22Rv1 (cell line): ENCODE results near the gene MYO18B.

Source experiments
- H3K27ac ChIP-seq: fragments of 450-650 bp; 2 replicates; pipeline ENCODE4 v1.5.1; 2017
- ZFX ChIP-seq: fragments of 450-650 bp; IDR thresholded peaks from 2 replicates; pipeline ENCODE4 v1.6.1; 2017; ENCODE audit warnings: antibody characterized with exemption, borderline replicate concordance
- TF ChIP-seq, protein P1 (sequence below): fragments of 450-650 bp; IDR thresholded peaks from 2 replicates; pipeline ENCODE4 v1.5.1; 2017; ENCODE audit warnings: mild to moderate bottlenecking

The MYO18B gene

DNA sequence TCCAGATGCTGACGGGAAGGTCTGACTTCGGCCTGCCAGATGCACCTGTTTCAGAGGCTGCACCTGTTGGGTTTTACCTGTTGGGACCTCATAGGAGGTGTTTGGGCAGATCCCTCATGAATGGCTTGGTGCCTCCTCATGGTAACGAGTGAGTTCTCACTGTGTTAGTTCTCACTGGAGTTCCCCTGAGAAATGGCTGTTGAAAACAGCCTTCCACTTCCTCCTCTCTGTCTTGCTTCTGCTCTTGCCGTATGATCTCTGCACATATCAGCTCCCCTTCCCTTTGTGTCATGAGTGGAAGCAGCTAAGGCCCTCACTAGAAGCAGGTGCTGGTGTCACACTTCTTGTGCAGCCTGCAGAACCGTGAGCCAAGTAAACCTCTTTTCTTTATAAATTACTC lies 219.7 kb downstream of the MYO18B start:
- H3K27ac ChIP-seq = no peak overlapping the region
- TF ChIP-seq ZFX = no peak
- TF ChIP-seq, protein P1, sequence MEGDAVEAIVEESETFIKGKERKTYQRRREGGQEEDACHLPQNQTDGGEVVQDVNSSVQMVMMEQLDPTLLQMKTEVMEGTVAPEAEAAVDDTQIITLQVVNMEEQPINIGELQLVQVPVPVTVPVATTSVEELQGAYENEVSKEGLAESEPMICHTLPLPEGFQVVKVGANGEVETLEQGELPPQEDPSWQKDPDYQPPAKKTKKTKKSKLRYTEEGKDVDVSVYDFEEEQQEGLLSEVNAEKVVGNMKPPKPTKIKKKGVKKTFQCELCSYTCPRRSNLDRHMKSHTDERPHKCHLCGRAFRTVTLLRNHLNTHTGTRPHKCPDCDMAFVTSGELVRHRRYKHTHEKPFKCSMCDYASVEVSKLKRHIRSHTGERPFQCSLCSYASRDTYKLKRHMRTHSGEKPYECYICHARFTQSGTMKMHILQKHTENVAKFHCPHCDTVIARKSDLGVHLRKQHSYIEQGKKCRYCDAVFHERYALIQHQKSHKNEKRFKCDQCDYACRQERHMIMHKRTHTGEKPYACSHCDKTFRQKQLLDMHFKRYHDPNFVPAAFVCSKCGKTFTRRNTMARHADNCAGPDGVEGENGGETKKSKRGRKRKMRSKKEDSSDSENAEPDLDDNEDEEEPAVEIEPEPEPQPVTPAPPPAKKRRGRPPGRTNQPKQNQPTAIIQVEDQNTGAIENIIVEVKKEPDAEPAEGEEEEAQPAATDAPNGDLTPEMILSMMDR = no peak

DNA sequence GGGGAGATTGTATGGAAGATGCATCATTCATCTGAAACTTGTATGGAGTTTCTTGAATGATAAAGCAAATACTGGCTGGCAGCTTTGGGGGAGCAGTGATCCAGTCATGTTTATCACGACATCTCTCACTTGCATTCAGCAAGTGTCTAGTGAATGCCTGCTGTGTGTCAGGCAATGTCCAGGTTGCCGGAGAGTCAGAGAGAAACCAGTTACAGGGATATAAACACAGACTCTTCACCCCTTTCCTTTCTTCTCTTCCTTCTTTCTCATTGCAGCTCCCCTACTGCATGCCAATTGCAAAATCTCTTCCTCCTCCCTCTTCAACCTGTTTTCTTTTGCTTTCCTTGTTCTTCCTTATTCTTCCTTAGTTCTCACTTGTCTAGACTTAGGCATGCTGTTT lies 220.7 kb downstream of the MYO18B start:
- H3K27ac ChIP-seq = no peak overlapping the region
- no peak for TF ChIP-seq ZFX
- TF ChIP-seq, protein P1 = no peak

DNA sequence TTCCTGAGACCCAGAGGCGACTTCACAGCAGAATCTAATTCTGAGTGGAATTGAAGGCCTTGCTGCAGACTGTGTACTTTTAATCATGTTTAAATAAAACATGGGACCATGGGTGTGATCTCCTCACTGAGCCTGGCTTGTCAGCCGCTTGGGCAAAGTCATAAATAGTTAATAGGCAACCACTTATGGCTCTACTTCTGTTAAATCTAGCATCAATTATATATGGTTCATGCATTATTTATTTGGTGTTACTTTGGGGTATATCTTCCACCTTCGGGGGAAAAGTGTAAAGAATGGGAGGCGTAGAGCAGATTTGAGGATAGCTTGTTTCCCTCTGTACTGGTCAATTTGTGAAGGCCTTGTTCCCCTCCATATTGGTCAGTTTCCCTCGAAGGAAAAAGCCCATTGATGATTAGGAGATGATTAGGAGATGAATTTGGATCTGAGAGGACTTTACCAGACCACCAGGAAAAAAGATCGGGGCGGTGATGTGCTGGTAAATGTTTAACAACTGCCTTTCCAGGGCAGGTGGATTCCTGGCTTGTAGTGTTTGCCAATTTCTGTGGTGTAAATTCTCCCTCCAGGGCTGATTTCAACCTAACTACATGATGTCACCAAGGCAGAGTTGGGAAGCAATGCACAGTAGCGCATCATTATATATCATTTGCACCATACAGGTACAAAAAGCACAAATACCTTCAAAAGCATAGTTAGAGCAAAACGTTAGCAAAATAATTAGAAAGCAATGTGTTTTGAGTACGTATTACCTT lies 223.2 kb downstream of the MYO18B start:
- H3K27ac ChIP-seq = no peak overlapping the region
- TF ChIP-seq, protein P1 = no peak
- TF ChIP-seq ZFX = no peak

DNA sequence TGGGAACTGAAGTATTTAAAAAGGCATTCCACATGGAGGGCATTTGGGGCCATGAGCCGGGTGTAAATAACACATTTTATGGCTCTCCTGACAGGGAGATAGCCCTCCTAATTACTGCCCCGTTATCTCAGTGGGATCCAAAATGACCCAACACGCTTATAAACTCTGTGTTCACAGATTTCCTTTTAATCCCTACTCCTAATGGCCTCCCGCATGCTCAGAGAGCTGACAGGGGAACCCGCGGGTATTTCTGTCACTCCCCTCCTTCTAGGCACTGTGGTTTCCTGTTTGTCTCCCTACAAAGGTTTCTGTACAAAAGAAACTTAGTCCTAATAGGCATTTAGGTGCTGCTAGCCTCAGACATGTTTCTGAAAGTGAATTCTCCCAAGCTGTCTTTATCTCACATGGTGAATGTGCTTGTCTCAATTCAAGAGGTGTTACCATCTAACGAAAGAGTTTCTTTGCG lies 224.5 kb downstream of the MYO18B start:
- no peak overlapping the region for H3K27ac ChIP-seq
- no peak for TF ChIP-seq ZFX
- TF ChIP-seq, protein P1 = no peak

DNA sequence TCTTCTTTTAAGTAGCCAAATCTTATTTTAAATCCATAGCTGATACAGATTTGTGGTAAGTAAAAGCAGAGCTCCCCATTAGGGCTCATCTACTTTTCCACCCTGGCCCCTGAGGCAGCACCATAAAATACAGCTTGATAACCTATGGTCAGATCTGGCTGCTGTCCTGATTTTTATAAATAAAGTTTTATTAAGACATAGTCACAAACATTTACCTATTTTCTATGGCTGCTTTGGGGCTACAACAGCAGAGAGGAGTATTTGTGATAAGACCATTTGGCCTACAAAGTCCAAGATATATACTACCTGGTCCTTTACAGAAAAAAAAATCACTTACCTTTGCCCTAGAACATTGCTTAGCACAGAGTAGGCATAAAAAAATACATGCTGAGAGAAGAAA lies 227.3 kb downstream of the MYO18B start:
- no peak overlapping the region for H3K27ac ChIP-seq
- TF ChIP-seq, protein P1 = no peak
- no peak for TF ChIP-seq ZFX

DNA sequence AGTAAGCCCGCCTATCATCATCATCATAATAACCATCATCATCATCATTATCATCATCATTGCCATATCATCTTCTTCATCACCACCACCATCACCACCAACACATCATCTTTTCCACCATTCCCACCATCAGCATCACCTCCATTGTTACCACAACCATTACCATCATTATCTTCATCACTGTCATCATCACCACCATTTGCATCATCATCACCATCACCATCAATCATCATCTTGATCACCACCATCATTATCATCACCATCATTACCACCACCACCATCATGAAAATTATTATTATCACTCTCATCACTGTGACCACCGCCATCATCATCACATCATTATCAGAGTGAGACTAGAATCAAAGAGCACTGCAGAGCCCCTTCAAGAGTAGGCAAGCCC lies 227.9 kb downstream of the MYO18B start:
- no peak overlapping the region for H3K27ac ChIP-seq
- no peak for TF ChIP-seq ZFX
- TF ChIP-seq, protein P1 = no peak

DNA sequence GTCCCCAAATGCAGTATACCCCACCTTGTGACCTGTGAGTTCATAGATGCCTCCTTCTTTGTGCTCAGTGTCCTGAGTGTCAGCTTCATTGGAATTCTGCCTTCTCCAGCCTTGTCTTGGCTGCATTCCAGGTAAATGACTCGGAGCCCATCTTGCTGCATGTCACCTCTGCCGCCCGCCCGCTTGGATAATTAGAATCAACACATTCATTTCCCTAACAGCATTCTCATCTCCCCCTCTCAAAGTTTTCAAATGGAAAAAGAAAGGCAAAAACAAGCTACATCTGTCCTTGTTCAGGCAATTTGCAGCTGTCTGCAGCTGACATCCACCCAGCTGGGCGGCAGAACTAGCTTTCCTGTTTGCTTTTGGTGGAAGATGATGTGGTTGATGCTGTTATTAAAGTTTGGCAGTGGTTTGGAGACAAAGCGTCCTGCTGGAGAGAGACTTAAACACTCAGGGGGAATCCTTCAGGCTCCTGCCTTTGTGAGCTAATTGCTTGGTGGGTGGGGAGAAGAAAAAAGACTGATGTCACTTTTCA lies 228.5 kb downstream of the MYO18B start:
- TF ChIP-seq ZFX = no peak
- TF ChIP-seq, protein P1 = no peak
- no peak overlapping the region for H3K27ac ChIP-seq
